H9 (cell line): Measurements from ENCODE around the gene CATSPERZ. TPM values are rescaled to one million over a fixed set of nuclear protein-coding genes. Genes with fewer than 3 reads are reported as not detected.

Source experiments
- DNase-seq: peaks from one replicate; pipeline ENCODE4 v3.0.0-alpha.2; 2017
- H2AFZ ChIP-seq: one replicate; pipeline ENCODE4 v1.6.1; 2013; ENCODE audit warnings: mild to moderate bottlenecking, low read length, control low read depth, moderate library complexity
- H2AK5ac ChIP-seq: 2 replicates; pipeline ENCODE4 v1.6.1; 2013; ENCODE audit warnings: low read length, control low read depth, mixed read lengths; ENCODE audit not compliant: insufficient read length
- H2BK120ac ChIP-seq: one replicate; pipeline ENCODE4 v1.6.1; 2013; ENCODE audit warnings: low read depth, mild to moderate bottlenecking, low read length, control low read depth, inconsistent platforms; ENCODE audit not compliant: poor library complexity, severe bottlenecking
- H2BK12ac ChIP-seq: 2 replicates; pipeline ENCODE4 v1.6.1; 2013; ENCODE audit warnings: low read length, control low read depth, mixed read lengths, low read depth; ENCODE audit not compliant: insufficient read length
- H2BK15ac ChIP-seq: 2 replicates; pipeline ENCODE4 v1.6.1; 2013; ENCODE audit warnings: low read depth, low read length, control low read depth
- H2BK20ac ChIP-seq: one replicate; pipeline ENCODE4 v1.6.1; 2013; ENCODE audit warnings: low read depth, mild to moderate bottlenecking, low read length, control low read depth, inconsistent platforms; ENCODE audit not compliant: poor library complexity, severe bottlenecking
- H2BK5ac ChIP-seq: 2 replicates; pipeline ENCODE4 v1.6.1; 2013; ENCODE audit warnings: low read length, control low read depth, mixed read lengths; ENCODE audit not compliant: insufficient read length
- H3K14ac ChIP-seq: 2 replicates; pipeline ENCODE4 v1.6.1; 2013; ENCODE audit warnings: low read length, control low read depth; ENCODE audit not compliant: insufficient read depth
- H3K18ac ChIP-seq: 2 replicates; pipeline ENCODE4 v1.6.1; 2013; ENCODE audit warnings: low read depth, mild to moderate bottlenecking, mixed read lengths, low read length, control low read depth; ENCODE audit not compliant: insufficient read length
- H3K23ac ChIP-seq: 2 replicates; pipeline ENCODE4 v1.6.1; 2013; ENCODE audit warnings: low read length, control low read depth, mixed read lengths, low read depth; ENCODE audit not compliant: insufficient read length
- H3K23me2 ChIP-seq: 2 replicates; pipeline ENCODE4 v1.6.1; 2013; ENCODE audit warnings: low read depth, mild to moderate bottlenecking, mixed read lengths, low read length, control low read depth; ENCODE audit not compliant: insufficient read length, poor library complexity, severe bottlenecking
- H3K27ac ChIP-seq: 2 replicates; pipeline ENCODE4 v1.5.1; 2013; ENCODE audit warnings: low read length, control low read depth, mixed read lengths, low read depth; ENCODE audit not compliant: insufficient read length
- H3K27me3 ChIP-seq: 2 replicates; pipeline ENCODE4 v1.6.1; 2013; ENCODE audit warnings: low read length, control low read depth, inconsistent platforms; ENCODE audit not compliant: insufficient read depth
- H3K4ac ChIP-seq: 2 replicates; pipeline ENCODE4 v1.6.1; 2013; ENCODE audit warnings: low read depth, mild to moderate bottlenecking, control low read depth, inconsistent platforms, low read length, moderate library complexity
- H3K4me1 ChIP-seq: 2 replicates; pipeline ENCODE4 v1.6.1; 2013; ENCODE audit warnings: low read length, control low read depth, inconsistent platforms; ENCODE audit not compliant: insufficient read depth
- H3K4me2 ChIP-seq: 2 replicates; pipeline ENCODE4 v1.6.1; 2013; ENCODE audit warnings: low read length, control low read depth, mixed read lengths; ENCODE audit not compliant: insufficient read length, insufficient read depth
- H3K56ac ChIP-seq: 2 replicates; pipeline ENCODE4 v1.6.1; 2013; ENCODE audit warnings: low read depth, mild to moderate bottlenecking, mixed read lengths, low read length, control low read depth; ENCODE audit not compliant: insufficient read length
- H3K79me1 ChIP-seq: 2 replicates; pipeline ENCODE4 v1.6.1; 2013; ENCODE audit warnings: low read depth, mild to moderate bottlenecking, moderate library complexity, low read length, control low read depth, inconsistent platforms; ENCODE audit not compliant: insufficient read depth, poor library complexity, severe bottlenecking
- H3K79me2 ChIP-seq: 2 replicates; pipeline ENCODE4 v1.6.1; 2013; ENCODE audit warnings: low read length, control low read depth, inconsistent platforms; ENCODE audit not compliant: insufficient read depth
- H3K9ac ChIP-seq: 2 replicates; pipeline ENCODE4 v1.6.1; 2013; ENCODE audit warnings: low read length, control low read depth, mixed read lengths; ENCODE audit not compliant: insufficient read length; ENCODE audit errors: extremely low read depth
- H3K9me3 ChIP-seq: one replicate; pipeline ENCODE4 v1.6.1; 2013; ENCODE audit warnings: low read depth, low read length, inconsistent platforms; ENCODE audit not compliant: control insufficient read depth
- H3T11ph ChIP-seq: one replicate; pipeline ENCODE4 v1.6.1; 2013; ENCODE audit warnings: mild to moderate bottlenecking, low read length, control low read depth, inconsistent platforms
- H4K20me1 ChIP-seq: one replicate; pipeline ENCODE4 v1.6.1; 2013; ENCODE audit not compliant: control insufficient read depth, insufficient read length, insufficient read depth
- H4K5ac ChIP-seq: 2 replicates; pipeline ENCODE4 v1.6.1; 2013; ENCODE audit warnings: low read depth, mild to moderate bottlenecking, mixed read lengths, low read length, control low read depth; ENCODE audit not compliant: insufficient read length
- H4K8ac ChIP-seq: replicated peaks from 2 replicates; pipeline ENCODE4 v1.6.1; 2013; ENCODE audit warnings: low read length, control low read depth, mixed read lengths, low read depth; ENCODE audit not compliant: insufficient read length
- H4K91ac ChIP-seq: 2 replicates; pipeline ENCODE4 v1.6.1; 2013; ENCODE audit warnings: low read depth, mild to moderate bottlenecking, moderate library complexity, mixed read lengths, low read length, control low read depth; ENCODE audit not compliant: insufficient read length
- H3K27ac Mint-ChIP-seq, 3 experiments: 2 replicates in 2 of 3; 3 replicates in 1 of 3; pipeline ENCODE4 v1.8.0; 2020 to 2021; ENCODE audit warnings: mixed read lengths in 3 of 3, mild to moderate bottlenecking in 1 of 3, moderate library complexity in 1 of 3
- H3K27me3 Mint-ChIP-seq: 2 replicates; pipeline ENCODE4 v1.8.0; 2021; ENCODE audit warnings: low read depth, mild to moderate bottlenecking, moderate library complexity, mixed read lengths
- H3K36me3 Mint-ChIP-seq, 3 experiments: 2 replicates in 2 of 3; 3 replicates in 1 of 3; pipeline ENCODE4 v1.8.0; 2020 to 2021; ENCODE audit warnings: low read depth in 3 of 3, mixed read lengths in 3 of 3; ENCODE audit not compliant: insufficient read depth in 1 of 3
- H3K4me1 Mint-ChIP-seq, 2 experiments: 2 replicates each; pipeline ENCODE4 v1.8.0; 2020; ENCODE audit warnings: mixed read lengths in 2 of 2
- H3K4me3 Mint-ChIP-seq, 2 experiments: 2 replicates in 1 of 2; 3 replicates in 1 of 2; pipeline ENCODE4 v1.8.0; 2020 to 2021; ENCODE audit warnings: mild to moderate bottlenecking in 2 of 2, mixed read lengths in 2 of 2, moderate library complexity in 1 of 2
- H3K9me3 Mint-ChIP-seq, 2 experiments: 2 replicates in 1 of 2; 3 replicates in 1 of 2; pipeline ENCODE4 v1.8.0; 2020; ENCODE audit warnings: mild to moderate bottlenecking in 2 of 2, mixed read lengths in 2 of 2, moderate library complexity in 1 of 2
- CTCF ChIP-seq: fragments of 200-600 bp; sonication (generic); conservative IDR thresholded peaks from 3 replicates; pipeline ENCODE4 v1.8.0; 2021; ENCODE audit warnings: antibody characterized with exemption, mild to moderate bottlenecking
- WGBS: extraction: QIAGEN DNeasy Blood & Tissue Kit; methylation state at CpG from one replicate; pipeline ENCODE4 v1.1.7; 2013; ENCODE audit warnings: missing lambda C conversion rate, low lambda C conversion rate, mixed read lengths; ENCODE audit not compliant: insufficient read length; ENCODE audit errors: extremely low coverage; 5-methylcytosine and 5-hydroxymethylcytosine counted together
- total RNA-seq: library from RNA; stranded (reverse); gene quantifications from 2 replicates; pipeline ENCODE4 v1.2.1, GENCODE V29; 2021

Gene CATSPERZ
- total RNA-seq, 1 experiment from 2014 or later = 0.92 TPM

DNA sequence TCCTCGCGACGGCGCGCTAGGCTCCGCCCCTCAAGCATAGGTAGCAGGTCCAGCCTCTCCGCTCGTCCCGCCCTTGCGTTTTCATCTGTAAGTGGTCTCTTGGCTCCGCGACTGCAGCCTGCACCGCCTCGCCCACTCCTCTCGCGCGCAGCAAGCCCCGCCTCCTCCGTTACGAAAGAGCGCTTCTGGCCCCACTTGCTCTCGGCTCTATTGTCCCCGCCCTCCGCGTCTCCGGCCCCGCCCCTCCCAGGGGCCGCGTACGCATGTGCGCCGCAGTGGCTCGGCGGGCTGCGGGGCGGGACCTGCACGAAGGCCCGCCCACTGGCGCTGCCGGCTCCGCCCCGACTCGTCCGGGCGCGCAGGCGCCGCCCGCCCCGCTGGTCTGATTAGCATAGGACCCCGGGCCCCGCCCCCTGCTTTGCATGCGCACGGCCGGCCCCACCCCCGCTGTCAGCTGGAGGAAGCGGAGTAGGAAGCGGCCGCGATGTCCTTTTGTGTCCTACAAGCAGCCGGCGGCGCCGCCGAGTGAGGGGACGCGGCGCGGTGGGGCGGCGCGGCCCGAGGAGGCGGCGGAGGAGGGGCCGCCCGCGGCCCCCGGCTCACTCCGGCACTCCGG, 5.0 kb downstream of the CATSPERZ start, which contains the start of gene ESRRA:
TSS of gene ESRRA (plus strand) at position 450 of the 616 bp plus-strand sequence. CDS start 1,656 bp downstream, outside the sequence.
- Histone ChIP-seq H3K4me1 (peaks cover 2% of the 10 kb centered on the region; the same call in 1 of the 2 replicates), H3K4ac (peak within 1 kb of the TSS; percentile 30; the same call in 1 of the 2 replicates), H2BK20ac (no peak within 1 kb of the TSS), H3K27me3 (peaks cover 5% of the 10 kb centered on the region; the same call in 1 of the 2 replicates), H3K9me3 (no peaks in the 10 kb centered on the region), H4K5ac (peak within 1 kb of the TSS; percentile 36), H2BK15ac (no peak within 1 kb of the TSS), H3K79me1 (peaks cover 5% of the 10 kb centered on the region), H3K9ac (peak within 1 kb of the TSS; percentile 74), H3K56ac (no peak within 1 kb of the TSS), H4K20me1 (no peaks in the 10 kb centered on the region), H2BK120ac (peak within 1 kb of the TSS; percentile 71), H3K23ac (no peak within 1 kb of the TSS), H3K18ac (peak within 1 kb of the TSS; percentile 98), H3T11ph (no peak within 1 kb of the TSS), H3K79me2 (peaks cover 3% of the 10 kb centered on the region; the same call in 1 of the 2 replicates), H4K91ac (no peak within 1 kb of the TSS), H3K23me2 (peaks cover 16% of the 10 kb centered on the region), H3K4me2 (peak within 1 kb of the TSS; percentile 87), H3K27ac (peak within 1 kb of the TSS; percentile 95), H2BK5ac (peak within 1 kb of the TSS; percentile 69), H2AFZ (no peak within 1 kb of the TSS), H2AK5ac (no peak within 1 kb of the TSS), H4K8ac (no peak within 1 kb of the TSS), H3K14ac (peak within 1 kb of the TSS; percentile 93), H2BK12ac (no peak within 1 kb of the TSS)
- no peak for TF ChIP-seq CTCF
- Mint-ChIP-seq H3K4me3 (peak within 1 kb of the TSS; percentile 91 to 92), H3K27me3 (peaks cover 35% of the 10 kb centered on the region), H3K27ac (peak within 1 kb of the TSS; percentile 98 to 100 (median 99)), H3K4me1 (peaks cover 19 to 20% of the 10 kb centered on the region in 2 experiments), H3K9me3 (no peaks in the 10 kb centered on the region), H3K36me3 (peaks cover 6 to 7% (median 6%) of the 10 kb centered on the region in 3 experiments; a peak in 5 of 7 replicates)
- DNase-seq = peak; percentile 100
- no CpG with 5 or more reads among the region's 81 CpGs for WGBS
